Subcutaneous adipose tissue (tissue), 4 donors: ENCODE data around the gene CCSER1. TPM values are rescaled to one million over a fixed set of nuclear protein-coding genes. Genes with fewer than 3 reads are reported as not detected.

Experiments
- total RNA-seq, 4 donors: library from RNA; depleted of rRNA; stranded (reverse); fragments of >200 nt; gene quantifications; one replicate each; pipeline ENCODE4 v1.1.0, GENCODE V29; 2016
- TF ChIP-seq, protein P1 (sequence below): fragments of 450-650 bp; IDR thresholded peaks from one replicate; pipeline ENCODE4 v1.5.1; 2016; ENCODE audit warnings: low read depth, mild to moderate bottlenecking, control low read depth, antibody characterized with exemption, moderate library complexity

The CCSER1 gene
- total RNA-seq, 4 donors from 2014 or later, result 8.0 to 18.1 (median 16.0) TPM

DNA sequence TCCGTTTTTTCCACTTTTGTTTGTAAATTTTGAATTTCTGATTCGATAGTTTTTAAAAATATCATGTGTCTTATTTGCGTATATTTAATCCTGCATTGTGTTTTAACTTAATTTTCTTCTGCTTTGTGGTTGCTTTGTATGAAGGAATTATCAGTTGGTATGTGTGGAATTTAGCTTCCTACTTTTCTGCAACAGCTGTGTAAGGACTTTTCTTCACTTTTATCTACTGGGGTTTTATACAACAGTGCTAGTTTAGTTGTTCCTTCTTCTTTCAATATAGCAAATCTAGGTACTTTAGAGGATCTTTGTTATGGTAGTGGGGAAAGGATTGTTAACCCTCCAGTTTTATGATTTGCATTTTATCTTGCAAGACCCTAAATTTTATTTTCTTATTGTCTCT, 410.3 kb downstream of the CCSER1 start:
- TF ChIP-seq, protein P1, sequence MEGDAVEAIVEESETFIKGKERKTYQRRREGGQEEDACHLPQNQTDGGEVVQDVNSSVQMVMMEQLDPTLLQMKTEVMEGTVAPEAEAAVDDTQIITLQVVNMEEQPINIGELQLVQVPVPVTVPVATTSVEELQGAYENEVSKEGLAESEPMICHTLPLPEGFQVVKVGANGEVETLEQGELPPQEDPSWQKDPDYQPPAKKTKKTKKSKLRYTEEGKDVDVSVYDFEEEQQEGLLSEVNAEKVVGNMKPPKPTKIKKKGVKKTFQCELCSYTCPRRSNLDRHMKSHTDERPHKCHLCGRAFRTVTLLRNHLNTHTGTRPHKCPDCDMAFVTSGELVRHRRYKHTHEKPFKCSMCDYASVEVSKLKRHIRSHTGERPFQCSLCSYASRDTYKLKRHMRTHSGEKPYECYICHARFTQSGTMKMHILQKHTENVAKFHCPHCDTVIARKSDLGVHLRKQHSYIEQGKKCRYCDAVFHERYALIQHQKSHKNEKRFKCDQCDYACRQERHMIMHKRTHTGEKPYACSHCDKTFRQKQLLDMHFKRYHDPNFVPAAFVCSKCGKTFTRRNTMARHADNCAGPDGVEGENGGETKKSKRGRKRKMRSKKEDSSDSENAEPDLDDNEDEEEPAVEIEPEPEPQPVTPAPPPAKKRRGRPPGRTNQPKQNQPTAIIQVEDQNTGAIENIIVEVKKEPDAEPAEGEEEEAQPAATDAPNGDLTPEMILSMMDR, result no peak

DNA sequence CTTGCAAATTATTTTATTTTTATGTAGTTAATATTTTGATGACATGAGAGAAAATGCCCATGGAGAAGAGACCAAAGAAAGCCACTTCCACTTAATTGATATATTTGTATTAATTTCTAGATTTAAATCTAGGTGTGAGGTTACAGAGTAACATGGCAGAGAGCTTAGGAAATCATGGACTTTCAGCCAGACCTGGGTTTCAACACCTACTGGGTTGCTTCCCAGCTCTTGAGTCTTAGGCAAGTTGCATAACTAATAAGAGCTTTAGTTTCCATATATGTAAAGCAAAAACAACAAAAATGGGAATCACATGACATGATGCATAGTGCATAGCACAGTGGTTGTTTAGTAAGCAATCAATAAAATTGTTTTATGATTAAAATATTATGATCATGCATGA, 413.3 kb downstream of the CCSER1 start:
- TF ChIP-seq, protein P1, result no peak

GRCh38 chr4:90542216-90542615, 415.0 kb downstream of the CCSER1 start:
- TF ChIP-seq, protein P1, result no peak

GRCh38 chr4:90543419-90544170, 416.4 kb downstream of the CCSER1 start:
- TF ChIP-seq, protein P1, result no peak

- TF ChIP-seq, protein P1, result no peak
These were observed 417.4 kb downstream of the CCSER1 start for GRCh38 chr4:90544532-90545045.

DNA sequence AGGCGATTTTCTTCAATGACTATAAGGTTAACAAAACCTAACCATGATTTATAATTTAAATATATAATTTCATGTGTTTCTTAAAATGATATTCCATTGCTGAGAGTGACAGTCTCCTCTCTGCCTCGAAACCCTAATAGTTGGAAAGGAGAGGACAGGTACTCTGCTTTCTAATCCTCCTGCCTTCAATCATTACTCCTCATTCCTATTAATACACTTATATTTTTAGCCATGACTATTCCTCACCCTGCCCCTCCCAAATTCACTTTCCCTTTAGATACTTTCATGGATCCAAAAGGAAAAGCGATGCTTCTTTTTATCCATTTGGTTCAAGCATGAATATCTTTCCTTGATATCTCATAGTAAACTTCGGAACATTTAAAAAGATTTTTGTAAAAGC, 418.2 kb downstream of the CCSER1 start:
- TF ChIP-seq, protein P1, result no peak

DNA sequence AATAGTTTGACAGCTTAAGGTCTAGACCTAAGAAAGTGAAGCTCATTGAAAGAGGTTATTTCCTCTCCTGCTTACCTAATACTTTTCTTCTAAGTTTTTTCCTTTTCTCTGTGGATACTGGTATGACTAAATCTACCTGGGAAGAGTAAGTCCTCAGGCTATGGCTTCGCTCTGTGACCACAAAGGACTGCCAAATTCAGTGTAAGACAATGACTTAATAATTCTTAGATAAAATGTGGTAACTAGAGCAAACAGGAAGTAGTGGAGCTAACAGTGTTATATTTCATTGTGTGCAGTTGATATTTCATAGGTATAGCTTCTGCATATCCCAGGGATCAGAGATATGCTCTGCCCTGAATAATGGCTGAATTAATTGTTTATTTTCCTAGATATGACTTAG, 418.9 kb downstream of the CCSER1 start:
- TF ChIP-seq, protein P1, result no peak
